Upper lobe of left lung (tissue), 4 donors: ENCODE results near the gene CHD9.

Experiments
- POLR2AphosphoS5 ChIP-seq, 2 donors: sonication (generic); formaldehyde crosslinking; IDR thresholded peaks; one replicate each; pipeline ENCODE4 v1.5.1; 2017; ENCODE audit warnings: antibody characterized with exemption in 2 of 2
- TF ChIP-seq, protein P1 (sequence below), 6 experiments: fragments of 450-650 bp in 4 of 6; fragments of 200-600 bp in 2 of 6; sonication (generic) in 2 of 6; IDR thresholded peaks; one replicate each; pipeline ENCODE4 v1.5.1; 2016 to 2019; ENCODE audit warnings: antibody characterized with exemption in 6 of 6

DNA sequence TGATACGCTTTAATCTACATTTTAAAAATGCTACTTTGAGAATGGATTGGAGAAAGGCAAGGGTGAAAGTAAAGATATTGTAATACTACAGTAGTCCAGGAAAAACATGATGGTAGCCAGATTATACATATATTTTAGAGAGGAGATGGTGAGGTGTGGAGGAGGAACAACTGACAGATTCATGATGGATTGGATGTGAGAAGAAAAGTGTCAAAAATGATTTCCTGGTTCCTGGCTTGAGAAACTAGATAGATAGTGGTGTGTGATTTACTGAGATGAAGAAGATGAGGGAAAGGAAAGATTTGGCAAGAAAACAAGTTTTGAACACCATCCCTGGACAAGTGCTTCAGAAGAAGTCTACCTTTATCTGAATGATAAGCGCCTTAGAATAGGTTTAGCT is 80.5 kb downstream of the CHD9 start:
- TF ChIP-seq, protein P1, sequence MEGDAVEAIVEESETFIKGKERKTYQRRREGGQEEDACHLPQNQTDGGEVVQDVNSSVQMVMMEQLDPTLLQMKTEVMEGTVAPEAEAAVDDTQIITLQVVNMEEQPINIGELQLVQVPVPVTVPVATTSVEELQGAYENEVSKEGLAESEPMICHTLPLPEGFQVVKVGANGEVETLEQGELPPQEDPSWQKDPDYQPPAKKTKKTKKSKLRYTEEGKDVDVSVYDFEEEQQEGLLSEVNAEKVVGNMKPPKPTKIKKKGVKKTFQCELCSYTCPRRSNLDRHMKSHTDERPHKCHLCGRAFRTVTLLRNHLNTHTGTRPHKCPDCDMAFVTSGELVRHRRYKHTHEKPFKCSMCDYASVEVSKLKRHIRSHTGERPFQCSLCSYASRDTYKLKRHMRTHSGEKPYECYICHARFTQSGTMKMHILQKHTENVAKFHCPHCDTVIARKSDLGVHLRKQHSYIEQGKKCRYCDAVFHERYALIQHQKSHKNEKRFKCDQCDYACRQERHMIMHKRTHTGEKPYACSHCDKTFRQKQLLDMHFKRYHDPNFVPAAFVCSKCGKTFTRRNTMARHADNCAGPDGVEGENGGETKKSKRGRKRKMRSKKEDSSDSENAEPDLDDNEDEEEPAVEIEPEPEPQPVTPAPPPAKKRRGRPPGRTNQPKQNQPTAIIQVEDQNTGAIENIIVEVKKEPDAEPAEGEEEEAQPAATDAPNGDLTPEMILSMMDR (IDR thresholded peaks at IDR 0.05), result no peak
- TF ChIP-seq POLR2AphosphoS5 (IDR thresholded peaks at IDR 0.05), result no peak
